ENCODE results near the gene RGS16. TPM values are rescaled to one million over a fixed set of nuclear protein-coding genes. Genes with fewer than 3 reads are reported as not detected.

Gene RGS16
- polyA plus RNA-seq, 1 donor (not counting 4 experiments of a cell fraction or from before 2014, with no cell fraction given): 0.34 TPM

DNA sequence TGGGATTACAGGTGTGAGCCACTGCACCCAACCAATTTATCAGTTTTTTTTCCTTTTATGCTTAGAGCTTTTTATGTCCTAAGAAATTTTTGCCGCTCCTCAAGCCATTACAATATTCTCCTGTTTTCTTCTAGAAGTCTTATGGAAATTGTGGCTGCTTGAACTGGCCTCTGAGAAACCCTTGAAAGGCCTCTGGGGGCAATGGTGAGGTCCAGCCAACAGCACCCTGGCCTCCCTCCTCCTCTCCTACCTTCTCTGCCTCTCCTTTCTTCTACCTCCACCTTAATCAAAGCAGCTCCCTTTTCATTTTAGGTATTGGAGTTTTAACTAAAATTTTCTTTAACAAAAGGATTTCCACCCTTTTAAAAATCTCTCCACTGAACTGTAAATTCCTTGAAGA is 24.5 kb upstream of the RGS16 start:
- no peaks in the 10 kb centered on the region for H3K36me3 ChIP-seq (ENCODE audit: control insufficient read depth in 2 of 2, extremely low read depth in 1 of 2, insufficient read depth in 2 of 2, low read length in 2 of 2)
- dilution Hi-C loops (cut with MboI; ENCODE audit: extremely low pct_ligation_motif_present, low sequenced_read_pairs): no loop called here
- H3K9ac ChIP-seq (ENCODE audit: control insufficient read depth, extremely low read depth, insufficient read depth, low read length): no peak overlapping the region
- H4K20me1 ChIP-seq (ENCODE audit: control insufficient read depth, extremely low read depth, insufficient read depth, low read length): no peaks in the 10 kb centered on the region
- no peaks in the 10 kb centered on the region for H3K79me2 ChIP-seq (ENCODE audit: control insufficient read depth, insufficient read depth, low read length)
- FAIRE-seq (no peak), DNase-seq (ENCODE audit: low read depth, low spot score) (no peak)
- H3K9me1 ChIP-seq (ENCODE audit: control insufficient read depth, extremely low read depth, insufficient read depth, low read length): no peaks in the 10 kb centered on the region
- no peak overlapping the region for H3K27ac ChIP-seq (ENCODE audit: control insufficient read depth, insufficient read depth, low read length)
- no peak overlapping the region for H3K4me2 ChIP-seq (ENCODE audit: control insufficient read depth, extremely low read depth, insufficient read depth, low read depth, low read length)
- no peaks in the 10 kb centered on the region for H3K9me3 ChIP-seq (ENCODE audit: control insufficient read depth, low read depth, low read length)
- H2AFZ ChIP-seq (ENCODE audit: control insufficient read depth, low read length): no peak overlapping the region
- TF ChIP-seq EZH2 (IDR thresholded peaks at IDR 0.05; ENCODE audit: low read length): no peak
- TF ChIP-seq, protein P1, sequence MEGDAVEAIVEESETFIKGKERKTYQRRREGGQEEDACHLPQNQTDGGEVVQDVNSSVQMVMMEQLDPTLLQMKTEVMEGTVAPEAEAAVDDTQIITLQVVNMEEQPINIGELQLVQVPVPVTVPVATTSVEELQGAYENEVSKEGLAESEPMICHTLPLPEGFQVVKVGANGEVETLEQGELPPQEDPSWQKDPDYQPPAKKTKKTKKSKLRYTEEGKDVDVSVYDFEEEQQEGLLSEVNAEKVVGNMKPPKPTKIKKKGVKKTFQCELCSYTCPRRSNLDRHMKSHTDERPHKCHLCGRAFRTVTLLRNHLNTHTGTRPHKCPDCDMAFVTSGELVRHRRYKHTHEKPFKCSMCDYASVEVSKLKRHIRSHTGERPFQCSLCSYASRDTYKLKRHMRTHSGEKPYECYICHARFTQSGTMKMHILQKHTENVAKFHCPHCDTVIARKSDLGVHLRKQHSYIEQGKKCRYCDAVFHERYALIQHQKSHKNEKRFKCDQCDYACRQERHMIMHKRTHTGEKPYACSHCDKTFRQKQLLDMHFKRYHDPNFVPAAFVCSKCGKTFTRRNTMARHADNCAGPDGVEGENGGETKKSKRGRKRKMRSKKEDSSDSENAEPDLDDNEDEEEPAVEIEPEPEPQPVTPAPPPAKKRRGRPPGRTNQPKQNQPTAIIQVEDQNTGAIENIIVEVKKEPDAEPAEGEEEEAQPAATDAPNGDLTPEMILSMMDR (optimal IDR thresholded peaks at IDR 0.05 in 1 of 3, IDR thresholded peaks at IDR 0.05 in 1 of 3, conservative IDR thresholded peaks at IDR 0.05 in 1 of 3; ENCODE audit: extremely low read depth in 1 of 3, insufficient read depth in 2 of 3, low read length in 3 of 3): no peak
- H3K4me3 ChIP-seq (ENCODE audit: control insufficient read depth in 2 of 3, extremely low read depth in 1 of 3, insufficient read depth in 2 of 3, low read depth in 1 of 3, low read length in 3 of 3): no peak overlapping the region
- peaks cover 4% of the 10 kb centered on the region for H3K4me1 ChIP-seq (ENCODE audit: control insufficient read depth, extremely low read depth, insufficient read depth, low read length)
- no peaks in the 10 kb centered on the region for H3K27me3 ChIP-seq (ENCODE audit: control insufficient read depth, extremely low read depth, insufficient read depth, low read length)

DNA sequence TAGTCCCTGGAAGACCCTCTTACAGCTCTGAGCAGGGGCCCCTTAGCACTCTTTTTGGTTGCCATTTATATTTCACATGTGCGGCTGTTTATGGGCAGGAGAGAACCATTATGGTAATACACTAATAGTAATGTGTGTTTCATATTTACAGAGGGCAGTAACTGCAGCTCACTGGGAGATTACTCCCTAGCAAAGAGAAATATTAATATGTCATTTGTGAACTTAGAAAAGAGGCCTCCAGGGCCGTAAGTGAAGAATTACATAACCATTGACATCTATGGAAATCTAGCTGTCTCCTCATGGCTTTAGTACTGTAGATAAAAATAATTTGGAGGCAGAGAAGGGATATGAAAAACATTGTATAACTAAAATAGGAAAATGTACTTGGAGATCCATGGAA is 23.4 kb upstream of the RGS16 start:
- Histone ChIP-seq H2AFZ (ENCODE audit: control insufficient read depth, low read length) (no peak overlapping the region), H3K9me3 (ENCODE audit: control insufficient read depth, low read depth, low read length) (no peaks in the 10 kb centered on the region), H4K20me1 (ENCODE audit: control insufficient read depth, extremely low read depth, insufficient read depth, low read length) (no peaks in the 10 kb centered on the region), H3K27me3 (ENCODE audit: control insufficient read depth, extremely low read depth, insufficient read depth, low read length) (no peaks in the 10 kb centered on the region), H3K4me1 (ENCODE audit: control insufficient read depth, extremely low read depth, insufficient read depth, low read length) (peaks cover 4% of the 10 kb centered on the region), H3K4me3 (ENCODE audit: control insufficient read depth in 2 of 3, extremely low read depth in 1 of 3, insufficient read depth in 2 of 3, low read depth in 1 of 3, low read length in 3 of 3) (no peak overlapping the region), H3K36me3 (ENCODE audit: control insufficient read depth in 2 of 2, extremely low read depth in 1 of 2, insufficient read depth in 2 of 2, low read length in 2 of 2) (no peaks in the 10 kb centered on the region), H3K9me1 (ENCODE audit: control insufficient read depth, extremely low read depth, insufficient read depth, low read length) (no peaks in the 10 kb centered on the region), H3K27ac (ENCODE audit: control insufficient read depth, insufficient read depth, low read length) (no peak overlapping the region), H3K9ac (ENCODE audit: control insufficient read depth, extremely low read depth, insufficient read depth, low read length) (no peak overlapping the region), H3K79me2 (ENCODE audit: control insufficient read depth, insufficient read depth, low read length) (no peaks in the 10 kb centered on the region), H3K4me2 (ENCODE audit: control insufficient read depth, extremely low read depth, insufficient read depth, low read depth, low read length) (no peak overlapping the region)
- FAIRE-seq: no peak
- no peak for DNase-seq (ENCODE audit: low read depth, low spot score)
- TF ChIP-seq, protein P1 (optimal IDR thresholded peaks at IDR 0.05 in 1 of 3, IDR thresholded peaks at IDR 0.05 in 1 of 3, conservative IDR thresholded peaks at IDR 0.05 in 1 of 3; ENCODE audit: extremely low read depth in 1 of 3, insufficient read depth in 2 of 3, low read length in 3 of 3): no peak
- no peak for TF ChIP-seq EZH2 (IDR thresholded peaks at IDR 0.05; ENCODE audit: low read length)
- dilution Hi-C loops (cut with MboI; ENCODE audit: extremely low pct_ligation_motif_present, low sequenced_read_pairs): no loop called here

Measured in keratinocyte (primary cell).